ENCODE data around the gene FAM81A. TPM values are rescaled to one million over a fixed set of nuclear protein-coding genes. Genes with fewer than 3 reads are reported as not detected.

The FAM81A gene
- total and polyA plus RNA-seq, 4 donors: under 0.01 to 0.13 (median 0.07) TPM

DNA sequence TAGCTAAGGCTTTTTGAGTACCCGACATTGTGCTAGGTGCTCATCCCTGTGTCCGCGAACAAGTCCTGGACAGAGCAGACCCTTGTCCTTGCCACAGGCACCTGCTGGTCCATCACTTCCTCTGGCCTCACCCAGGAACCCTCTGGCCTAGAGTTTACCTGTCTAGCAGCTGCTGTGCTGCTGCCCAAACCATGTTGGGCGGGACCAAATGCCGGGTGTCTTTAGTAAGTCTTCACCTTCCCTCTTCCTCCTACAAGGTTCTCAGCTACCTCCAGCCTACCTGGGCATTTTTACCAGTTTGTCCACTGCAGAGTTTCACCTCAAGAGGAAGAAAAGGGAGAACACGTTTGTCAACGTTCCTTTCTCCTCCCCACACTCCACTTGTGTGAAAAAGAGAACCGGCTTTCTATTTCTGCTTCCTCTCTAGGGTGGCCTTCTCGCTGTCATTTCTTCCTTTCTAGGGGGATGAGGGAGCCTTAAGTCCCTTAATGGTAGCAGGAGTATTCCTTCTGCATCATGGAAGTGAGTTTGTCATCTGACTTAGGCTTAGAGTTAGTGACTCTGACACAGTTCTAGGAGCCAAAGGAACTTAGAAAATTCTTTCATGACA, 93.2 kb downstream of the FAM81A start:
- WGBS: 74% methylated on average over 9 of the region's 9 CpGs
- no peaks in the 10 kb centered on the region for H3K36me3 ChIP-seq (ENCODE audit: control insufficient read depth in 4 of 4, insufficient read depth in 3 of 4, low read depth in 1 of 4, low read length in 3 of 4)
- H3K4me3 ChIP-seq (ENCODE audit: low read depth in 1 of 3, low read length in 3 of 3): no peak overlapping the region
- no peak overlapping the region for H3K27ac ChIP-seq (ENCODE audit: low read depth in 1 of 2, low read length in 2 of 2)
- no peak for TF ChIP-seq YY1 (IDR thresholded peaks at IDR 0.05)
- TF ChIP-seq RXRA (IDR thresholded peaks at IDR 0.05): no peak
- no peak for TF ChIP-seq HNF4G (IDR thresholded peaks at IDR 0.05)
- TF ChIP-seq, protein P1, sequence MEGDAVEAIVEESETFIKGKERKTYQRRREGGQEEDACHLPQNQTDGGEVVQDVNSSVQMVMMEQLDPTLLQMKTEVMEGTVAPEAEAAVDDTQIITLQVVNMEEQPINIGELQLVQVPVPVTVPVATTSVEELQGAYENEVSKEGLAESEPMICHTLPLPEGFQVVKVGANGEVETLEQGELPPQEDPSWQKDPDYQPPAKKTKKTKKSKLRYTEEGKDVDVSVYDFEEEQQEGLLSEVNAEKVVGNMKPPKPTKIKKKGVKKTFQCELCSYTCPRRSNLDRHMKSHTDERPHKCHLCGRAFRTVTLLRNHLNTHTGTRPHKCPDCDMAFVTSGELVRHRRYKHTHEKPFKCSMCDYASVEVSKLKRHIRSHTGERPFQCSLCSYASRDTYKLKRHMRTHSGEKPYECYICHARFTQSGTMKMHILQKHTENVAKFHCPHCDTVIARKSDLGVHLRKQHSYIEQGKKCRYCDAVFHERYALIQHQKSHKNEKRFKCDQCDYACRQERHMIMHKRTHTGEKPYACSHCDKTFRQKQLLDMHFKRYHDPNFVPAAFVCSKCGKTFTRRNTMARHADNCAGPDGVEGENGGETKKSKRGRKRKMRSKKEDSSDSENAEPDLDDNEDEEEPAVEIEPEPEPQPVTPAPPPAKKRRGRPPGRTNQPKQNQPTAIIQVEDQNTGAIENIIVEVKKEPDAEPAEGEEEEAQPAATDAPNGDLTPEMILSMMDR (IDR thresholded peaks at IDR 0.05; ENCODE audit: low read depth, low read length, missing input control): no peak
- TF ChIP-seq HNF4A (conservative IDR thresholded peaks at IDR 0.05): no peak
- no peak for TF ChIP-seq TAF1 (conservative IDR thresholded peaks at IDR 0.05)
- no peak for TF ChIP-seq JUND (IDR thresholded peaks at IDR 0.05)
- no peak for TF ChIP-seq GABPA (IDR thresholded peaks at IDR 0.05 in 1 of 2, conservative IDR thresholded peaks at IDR 0.05 in 1 of 2)
- TF ChIP-seq RAD21 (IDR thresholded peaks at IDR 0.05): no peak
- TF ChIP-seq, protein P2, sequence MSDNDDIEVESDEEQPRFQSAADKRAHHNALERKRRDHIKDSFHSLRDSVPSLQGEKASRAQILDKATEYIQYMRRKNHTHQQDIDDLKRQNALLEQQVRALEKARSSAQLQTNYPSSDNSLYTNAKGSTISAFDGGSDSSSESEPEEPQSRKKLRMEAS (IDR thresholded peaks at IDR 0.05): no peak
- TF ChIP-seq, protein P3, sequence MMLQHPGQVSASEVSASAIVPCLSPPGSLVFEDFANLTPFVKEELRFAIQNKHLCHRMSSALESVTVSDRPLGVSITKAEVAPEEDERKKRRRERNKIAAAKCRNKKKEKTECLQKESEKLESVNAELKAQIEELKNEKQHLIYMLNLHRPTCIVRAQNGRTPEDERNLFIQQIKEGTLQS (IDR thresholded peaks at IDR 0.05): no peak
- no peak for TF ChIP-seq SP1 (IDR thresholded peaks at IDR 0.05)
- no peak for TF ChIP-seq NR2F2 (IDR thresholded peaks at IDR 0.05)
- TF ChIP-seq, protein P4, sequence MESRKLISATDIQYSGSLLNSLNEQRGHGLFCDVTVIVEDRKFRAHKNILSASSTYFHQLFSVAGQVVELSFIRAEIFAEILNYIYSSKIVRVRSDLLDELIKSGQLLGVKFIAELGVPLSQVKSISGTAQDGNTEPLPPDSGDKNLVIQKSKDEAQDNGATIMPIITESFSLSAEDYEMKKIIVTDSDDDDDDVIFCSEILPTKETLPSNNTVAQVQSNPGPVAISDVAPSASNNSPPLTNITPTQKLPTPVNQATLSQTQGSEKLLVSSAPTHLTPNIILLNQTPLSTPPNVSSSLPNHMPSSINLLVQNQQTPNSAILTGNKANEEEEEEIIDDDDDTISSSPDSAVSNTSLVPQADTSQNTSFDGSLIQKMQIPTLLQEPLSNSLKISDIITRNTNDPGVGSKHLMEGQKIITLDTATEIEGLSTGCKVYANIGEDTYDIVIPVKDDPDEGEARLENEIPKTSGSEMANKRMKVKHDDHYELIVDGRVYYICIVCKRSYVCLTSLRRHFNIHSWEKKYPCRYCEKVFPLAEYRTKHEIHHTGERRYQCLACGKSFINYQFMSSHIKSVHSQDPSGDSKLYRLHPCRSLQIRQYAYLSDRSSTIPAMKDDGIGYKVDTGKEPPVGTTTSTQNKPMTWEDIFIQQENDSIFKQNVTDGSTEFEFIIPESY (IDR thresholded peaks at IDR 0.05): no peak
- no peak for TF ChIP-seq EGR1 (IDR thresholded peaks at IDR 0.05; ENCODE audit: low read depth in 2 of 2)
- TF ChIP-seq FOXA2 (IDR thresholded peaks at IDR 0.05): no peak
- no peak for TF ChIP-seq FOXA1 (IDR thresholded peaks at IDR 0.05)
- TF ChIP-seq, protein P5, sequence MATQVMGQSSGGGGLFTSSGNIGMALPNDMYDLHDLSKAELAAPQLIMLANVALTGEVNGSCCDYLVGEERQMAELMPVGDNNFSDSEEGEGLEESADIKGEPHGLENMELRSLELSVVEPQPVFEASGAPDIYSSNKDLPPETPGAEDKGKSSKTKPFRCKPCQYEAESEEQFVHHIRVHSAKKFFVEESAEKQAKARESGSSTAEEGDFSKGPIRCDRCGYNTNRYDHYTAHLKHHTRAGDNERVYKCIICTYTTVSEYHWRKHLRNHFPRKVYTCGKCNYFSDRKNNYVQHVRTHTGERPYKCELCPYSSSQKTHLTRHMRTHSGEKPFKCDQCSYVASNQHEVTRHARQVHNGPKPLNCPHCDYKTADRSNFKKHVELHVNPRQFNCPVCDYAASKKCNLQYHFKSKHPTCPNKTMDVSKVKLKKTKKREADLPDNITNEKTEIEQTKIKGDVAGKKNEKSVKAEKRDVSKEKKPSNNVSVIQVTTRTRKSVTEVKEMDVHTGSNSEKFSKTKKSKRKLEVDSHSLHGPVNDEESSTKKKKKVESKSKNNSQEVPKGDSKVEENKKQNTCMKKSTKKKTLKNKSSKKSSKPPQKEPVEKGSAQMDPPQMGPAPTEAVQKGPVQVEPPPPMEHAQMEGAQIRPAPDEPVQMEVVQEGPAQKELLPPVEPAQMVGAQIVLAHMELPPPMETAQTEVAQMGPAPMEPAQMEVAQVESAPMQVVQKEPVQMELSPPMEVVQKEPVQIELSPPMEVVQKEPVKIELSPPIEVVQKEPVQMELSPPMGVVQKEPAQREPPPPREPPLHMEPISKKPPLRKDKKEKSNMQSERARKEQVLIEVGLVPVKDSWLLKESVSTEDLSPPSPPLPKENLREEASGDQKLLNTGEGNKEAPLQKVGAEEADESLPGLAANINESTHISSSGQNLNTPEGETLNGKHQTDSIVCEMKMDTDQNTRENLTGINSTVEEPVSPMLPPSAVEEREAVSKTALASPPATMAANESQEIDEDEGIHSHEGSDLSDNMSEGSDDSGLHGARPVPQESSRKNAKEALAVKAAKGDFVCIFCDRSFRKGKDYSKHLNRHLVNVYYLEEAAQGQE (IDR thresholded peaks at IDR 0.05): no peak
- DNase-seq (ENCODE audit: low spot score): no peak
- H3K4me1 ChIP-seq (ENCODE audit: control insufficient read depth in 4 of 4, insufficient read depth in 4 of 4, low read length in 3 of 4): peaks cover 0 to 2% (median 0%) of the 10 kb centered on the region in 4 donors
- no peaks in the 10 kb centered on the region for H3K9me3 ChIP-seq (ENCODE audit: control insufficient read depth in 4 of 4, low read length in 3 of 4)
- H3K9ac ChIP-seq (ENCODE audit: low read depth in 1 of 2, low read length in 2 of 2): no peak overlapping the region
- H3K27me3 ChIP-seq (ENCODE audit: control insufficient read depth in 4 of 4, insufficient read depth in 4 of 4, low read length in 3 of 4): no peaks in the 10 kb centered on the region

All from liver (tissue), 9 donors.